ENCODE measurements around the gene ZNF329. TPM values are rescaled to one million over a fixed set of nuclear protein-coding genes. Genes with fewer than 3 reads are reported as not detected.

Gene ZNF329
- total and polyA plus RNA-seq, 9 of the 15 experiments (the other 6 are each of a cell fraction or from before 2014, with no cell fraction given), result 0.21 to 3.6 (median 2.2) TPM

GRCh38 chr19:58150328-58150921, at the start of gene ZNF329 (continued):
- no peak for TF ChIP-seq ZNF347 (CRISPR knock-in tag; IDR thresholded peaks at IDR 0.05; ENCODE audit: low read depth)
- TF ChIP-seq, protein P1, sequence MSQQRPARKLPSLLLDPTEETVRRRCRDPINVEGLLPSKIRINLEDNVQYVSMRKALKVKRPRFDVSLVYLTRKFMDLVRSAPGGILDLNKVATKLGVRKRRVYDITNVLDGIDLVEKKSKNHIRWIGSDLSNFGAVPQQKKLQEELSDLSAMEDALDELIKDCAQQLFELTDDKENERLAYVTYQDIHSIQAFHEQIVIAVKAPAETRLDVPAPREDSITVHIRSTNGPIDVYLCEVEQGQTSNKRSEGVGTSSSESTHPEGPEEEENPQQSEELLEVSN (IDR thresholded peaks at IDR 0.05; ENCODE audit: borderline replicate concordance in 1 of 2, extremely low read depth in 1 of 2, insufficient read depth in 1 of 2, insufficient read length in 1 of 2, low read depth in 1 of 2, low read length in 1 of 2, poor library complexity in 1 of 2, severe bottlenecking in 1 of 2), result peak in 1 of 2 experiments; percentile 47

- in situ Hi-C loops (cut with MboI), result no loop called here
- Histone ChIP-seq H3K9me1 (ENCODE audit: control insufficient read depth, insufficient read depth, low read length) (no peaks in the 10 kb centered on the region), H3K27ac (ENCODE audit: extremely low read depth, low read depth, low read length) (no peak overlapping the region), H4K20me1 (replicated peaks; ENCODE audit: control insufficient read depth, insufficient read depth, low read length) (no peaks in the 10 kb centered on the region), H2AFZ (ENCODE audit: low read depth, low read length) (no peak overlapping the region), H3K9ac (ENCODE audit: insufficient read depth in 1 of 2, low read depth in 2 of 2, low read length in 2 of 2) (no peak overlapping the region), H3K9me3 (replicated peaks; ENCODE audit: control insufficient read depth, insufficient read depth, low read depth, low read length) (peaks cover 76% of the 10 kb centered on the region), H3K4me1 (replicated peaks in 1 of 2; ENCODE audit: control insufficient read depth in 2 of 2, insufficient read depth in 2 of 2, low read length in 2 of 2) (no peaks in the 10 kb centered on the region), H3K27me3 (ENCODE audit: control insufficient read depth in 2 of 2, insufficient read depth in 2 of 2, low read length in 2 of 2) (no peaks in the 10 kb centered on the region), H3K4me2 (ENCODE audit: insufficient read depth, low read length) (no peak overlapping the region), H3K79me2 (ENCODE audit: control insufficient read depth, insufficient read depth, low read length) (no peaks in the 10 kb centered on the region), H3K4me3 (no peak overlapping the region), H3K36me3 (ENCODE audit: control insufficient read depth, insufficient read depth, low read length) (peaks cover 72% of the 10 kb centered on the region)
- ChIA-PET CTCF (ENCODE audit: low intra/inter-chr PET ratio) (no interaction called here), POLR2A (interaction anchor here (1.2 kb wide), 1 partner anchor 14 kb away, joined by 3 read pairs; no protein-coding TSS in a partner anchor)
- no TSS peak for BruUV-seq (replicated peaks)
- WGBS (ENCODE audit: insufficient coverage, low coverage, missing lambda C conversion rate), result 80% methylated on average over 6 of the region's 6 CpGs
- DNase-seq (ENCODE audit: extremely low read depth in 1 of 4, low spot score in 3 of 4) (peak in 1 of 4 experiments; percentile 31), FAIRE-seq (peak; percentile 15), ATAC-seq (no peak)
- intact Hi-C loops (cut with micrococcal nuclease), result no loop called here
- TF ChIP-seq XRCC3 (IDR thresholded peaks at IDR 0.05) (peak; percentile 99), ATF7 (IDR thresholded peaks at IDR 0.05) (peak; percentile 50; the same call in 1 of the 2 replicates), RBM34 (IDR thresholded peaks at IDR 0.05; ENCODE audit: borderline replicate concordance, insufficient read depth, low read length) (no peak), TRIM24 (IDR thresholded peaks at IDR 0.05) (peak in 1 of 2 experiments; percentile 93; a peak in 2 of 4 replicates), ZNF280B (CRISPR knock-in tag; IDR thresholded peaks at IDR 0.05) (peak; percentile 83), ZNF274 (IDR thresholded peaks at IDR 0.05; ENCODE audit: borderline replicate concordance, low read depth, low read length) (peak; percentile 100), CBX1 (IDR thresholded peaks at IDR 0.05; ENCODE audit: low read depth) (peak; percentile 88; the same call in 1 of the 2 replicates), MLX (CRISPR knock-in tag; conservative IDR thresholded peaks at IDR 0.05) (no peak), ZNF445 (CRISPR knock-in tag; IDR thresholded peaks at IDR 0.05; ENCODE audit: low read depth) (peak; percentile 41; the same call in 1 of the 2 replicates), MTA3 (IDR thresholded peaks at IDR 0.05; ENCODE audit: borderline replicate concordance) (peak; percentile 88; the same call in 1 of the 2 replicates)
- TF ChIP-seq, protein P2, sequence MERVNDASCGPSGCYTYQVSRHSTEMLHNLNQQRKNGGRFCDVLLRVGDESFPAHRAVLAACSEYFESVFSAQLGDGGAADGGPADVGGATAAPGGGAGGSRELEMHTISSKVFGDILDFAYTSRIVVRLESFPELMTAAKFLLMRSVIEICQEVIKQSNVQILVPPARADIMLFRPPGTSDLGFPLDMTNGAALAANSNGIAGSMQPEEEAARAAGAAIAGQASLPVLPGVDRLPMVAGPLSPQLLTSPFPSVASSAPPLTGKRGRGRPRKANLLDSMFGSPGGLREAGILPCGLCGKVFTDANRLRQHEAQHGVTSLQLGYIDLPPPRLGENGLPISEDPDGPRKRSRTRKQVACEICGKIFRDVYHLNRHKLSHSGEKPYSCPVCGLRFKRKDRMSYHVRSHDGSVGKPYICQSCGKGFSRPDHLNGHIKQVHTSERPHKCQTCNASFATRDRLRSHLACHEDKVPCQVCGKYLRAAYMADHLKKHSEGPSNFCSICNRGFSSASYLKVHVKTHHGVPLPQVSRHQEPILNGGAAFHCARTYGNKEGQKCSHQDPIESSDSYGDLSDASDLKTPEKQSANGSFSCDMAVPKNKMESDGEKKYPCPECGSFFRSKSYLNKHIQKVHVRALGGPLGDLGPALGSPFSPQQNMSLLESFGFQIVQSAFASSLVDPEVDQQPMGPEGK (CRISPR knock-in tag; IDR thresholded peaks at IDR 0.05; ENCODE audit: borderline replicate concordance), result no peak
Observed at GRCh38 chr19:58196901-58197616, 46.5 kb upstream of the ZNF329 start.

Measured in K562 (cell line).